Neural crest cell (in vitro differentiated cells): ENCODE measurements around the gene DOCK4. TPM values are rescaled to one million over a fixed set of nuclear protein-coding genes. Genes with fewer than 3 reads are reported as not detected.
A peak's percentile ranks its signal among the peaks of the same experiment; 100 is the strongest.

Experiments
- DNase-seq: peaks from one replicate; pipeline ENCODE4 v3.0.0; 2021; ENCODE audit warnings: low read depth, mixed read lengths, low spot score
- H3K27ac Mint-ChIP-seq: one replicate; pipeline ENCODE4 v1.8.0; 2021; ENCODE audit warnings: mild to moderate bottlenecking, mixed read lengths; ENCODE audit not compliant: unreplicated experiment
- H3K27me3 Mint-ChIP-seq: 2 replicates; pipeline ENCODE4 v1.8.0; 2021; ENCODE audit warnings: low read depth, mild to moderate bottlenecking, mixed read lengths
- H3K36me3 Mint-ChIP-seq: 2 replicates; pipeline ENCODE4 v1.8.0; 2021; ENCODE audit warnings: low read depth, mild to moderate bottlenecking, mixed read lengths
- H3K4me1 Mint-ChIP-seq: 2 replicates; pipeline ENCODE4 v1.8.0; 2021; ENCODE audit warnings: mixed read lengths
- H3K4me3 Mint-ChIP-seq: one replicate; pipeline ENCODE4 v1.8.0; 2021; ENCODE audit warnings: mild to moderate bottlenecking, mixed read lengths
- H3K9me3 Mint-ChIP-seq: 2 replicates; pipeline ENCODE4 v1.8.0; 2021; ENCODE audit warnings: mixed read lengths
- CTCF ChIP-seq: fragments of 200-600 bp; sonication (generic); conservative IDR thresholded peaks from 2 replicates; pipeline ENCODE4 v1.5.0; 2021; ENCODE audit warnings: antibody characterized with exemption, mild to moderate bottlenecking
- total RNA-seq: library from RNA; stranded (reverse); gene quantifications from 2 replicates; pipeline ENCODE4 v1.2.1, GENCODE V29; 2021

DOCK4 gene
- total RNA-seq, 1 donor from 2014 or later = 15.3 TPM

- no peaks in the 10 kb centered on the region for H3K9me3 Mint-ChIP-seq
- no peaks in the 10 kb centered on the region for H3K27me3 Mint-ChIP-seq
- H3K4me1 Mint-ChIP-seq = no peaks in the 10 kb centered on the region
- H3K27ac Mint-ChIP-seq = no peak overlapping the region
- no peak overlapping the region for H3K4me3 Mint-ChIP-seq
- H3K36me3 Mint-ChIP-seq = no peaks in the 10 kb centered on the region
- TF ChIP-seq CTCF = no peak
- DNase-seq = no peak
These were observed 191.1 kb downstream of the DOCK4 start for GRCh38 chr7:112015146-112015545.

GRCh38 chr7:112014347-112014746 is 191.9 kb downstream of the DOCK4 start:
- TF ChIP-seq CTCF = no peak
- H3K4me3 Mint-ChIP-seq = no peak overlapping the region
- H3K4me1 Mint-ChIP-seq = no peaks in the 10 kb centered on the region
- no peak for DNase-seq
- H3K27ac Mint-ChIP-seq = no peak overlapping the region
- no peaks in the 10 kb centered on the region for H3K36me3 Mint-ChIP-seq
- H3K27me3 Mint-ChIP-seq = no peaks in the 10 kb centered on the region
- H3K9me3 Mint-ChIP-seq = no peaks in the 10 kb centered on the region

DNA sequence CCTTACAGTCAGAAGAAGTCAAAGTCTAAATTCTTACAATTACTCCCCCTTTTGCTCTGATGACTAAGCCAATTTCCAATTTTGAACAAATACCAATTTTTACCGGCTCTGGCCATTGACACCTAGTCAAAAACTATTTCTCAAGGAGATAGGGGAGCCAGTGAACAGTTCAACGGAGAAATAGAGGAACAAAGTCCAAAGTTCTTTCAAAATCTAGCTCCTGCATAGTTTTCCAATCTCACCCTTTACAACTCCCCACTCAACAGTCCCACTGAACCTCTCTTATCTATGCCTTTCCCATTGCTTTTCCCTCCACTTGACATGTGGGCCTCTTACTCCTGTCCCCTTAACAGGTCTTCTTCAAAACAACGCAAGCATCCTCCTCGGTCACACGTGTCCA is 192.9 kb downstream of the DOCK4 start:
- no peaks in the 10 kb centered on the region for H3K4me1 Mint-ChIP-seq
- TF ChIP-seq CTCF = no peak
- H3K36me3 Mint-ChIP-seq = no peaks in the 10 kb centered on the region
- H3K27ac Mint-ChIP-seq = no peak overlapping the region
- no peak for DNase-seq
- H3K9me3 Mint-ChIP-seq = no peaks in the 10 kb centered on the region
- H3K27me3 Mint-ChIP-seq = no peaks in the 10 kb centered on the region
- H3K4me3 Mint-ChIP-seq = no peak overlapping the region

- Mint-ChIP-seq H3K9me3 (no peaks in the 10 kb centered on the region), H3K4me3 (no peak overlapping the region), H3K27me3 (no peaks in the 10 kb centered on the region), H3K4me1 (no peaks in the 10 kb centered on the region), H3K27ac (no peak overlapping the region), H3K36me3 (no peaks in the 10 kb centered on the region)
- no peak for DNase-seq
- TF ChIP-seq CTCF = no peak
These were observed 194.0 kb downstream of the DOCK4 start for GRCh38 chr7:112012242-112012641.

DNA sequence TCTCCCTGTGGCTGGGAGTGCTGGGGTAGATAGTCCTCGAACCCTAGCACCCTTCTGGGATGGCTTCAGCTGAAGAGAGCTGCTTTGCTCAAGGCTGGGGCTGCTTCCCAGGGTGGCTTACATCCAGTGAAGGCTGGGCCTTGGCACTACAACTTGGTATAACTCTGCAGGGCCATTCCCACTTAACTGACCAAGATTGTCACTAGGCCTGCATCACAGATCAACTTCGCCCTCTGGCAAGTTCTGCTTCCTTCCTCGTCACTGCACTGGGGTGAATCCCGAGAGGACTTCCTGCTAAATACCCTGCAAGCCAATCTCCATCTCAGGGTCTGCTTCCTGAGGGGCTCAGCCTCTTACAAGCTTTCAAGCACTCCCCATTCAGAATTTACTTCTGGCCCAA is 195.2 kb downstream of the DOCK4 start:
- no peak for DNase-seq
- H3K9me3 Mint-ChIP-seq = no peaks in the 10 kb centered on the region
- H3K27me3 Mint-ChIP-seq = no peaks in the 10 kb centered on the region
- no peak for TF ChIP-seq CTCF
- no peaks in the 10 kb centered on the region for H3K36me3 Mint-ChIP-seq
- H3K4me3 Mint-ChIP-seq = no peak overlapping the region
- peak overlapping the region; percentile 51 for H3K27ac Mint-ChIP-seq
- H3K4me1 Mint-ChIP-seq = no peaks in the 10 kb centered on the region

DNA sequence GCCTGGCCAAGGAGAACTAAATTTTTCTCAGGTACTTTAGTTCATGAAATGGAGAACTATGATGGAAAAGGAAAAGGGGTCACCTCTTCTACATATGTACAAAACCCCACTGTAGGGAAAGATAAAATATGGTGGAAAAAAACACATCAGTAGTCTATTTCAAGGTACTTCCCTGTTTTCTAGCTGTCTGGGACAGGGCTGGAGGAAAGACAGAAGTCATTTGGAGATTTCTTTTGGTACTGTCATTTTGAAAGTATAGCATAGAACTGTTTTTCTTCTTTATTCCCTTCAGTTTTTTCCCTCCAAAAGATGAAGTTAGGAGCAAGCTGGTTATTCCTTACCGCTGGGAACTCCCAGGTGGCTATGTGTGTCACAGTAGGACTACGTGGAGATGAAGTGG is 196.1 kb downstream of the DOCK4 start:
- H3K4me1 Mint-ChIP-seq = no peaks in the 10 kb centered on the region
- no peak for DNase-seq
- H3K27me3 Mint-ChIP-seq = no peaks in the 10 kb centered on the region
- no peaks in the 10 kb centered on the region for H3K36me3 Mint-ChIP-seq
- H3K4me3 Mint-ChIP-seq = no peak overlapping the region
- no peaks in the 10 kb centered on the region for H3K9me3 Mint-ChIP-seq
- H3K27ac Mint-ChIP-seq = no peak overlapping the region
- no peak for TF ChIP-seq CTCF
